SK-N-SH (cell line): Measurements from ENCODE around the gene SPTBN1.

Source experiments
- CTCF ChIP-seq: fragments of 200-600 bp; sonication (generic); IDR thresholded peaks from 2 replicates; pipeline ENCODE4 v1.6.1; 2017; ENCODE audit warnings: antibody characterized with exemption, mild to moderate bottlenecking, moderate library complexity
- EZH2phosphoT487 ChIP-seq: fragments of 200-600 bp; sonication (generic); IDR thresholded peaks from 2 replicates; pipeline ENCODE4 v1.6.1; 2017; ENCODE audit warnings: low read depth, mixed run types, mild to moderate bottlenecking, antibody characterized with exemption, moderate library complexity, borderline replicate concordance
- FOSL2 ChIP-seq: IDR thresholded peaks from 2 replicates; pipeline ENCODE4 v1.4.0; 2012; ENCODE audit warnings: low read depth, mild to moderate bottlenecking, moderate library complexity, borderline replicate concordance
- MXI1 ChIP-seq: IDR thresholded peaks from 2 replicates; pipeline ENCODE4 v1.6.1; 2012; ENCODE audit warnings: mild to moderate bottlenecking, low read depth, low read length, improper control_type of control experiment
- POLR2AphosphoS5 ChIP-seq: IDR thresholded peaks from 2 replicates; pipeline ENCODE4 v1.6.1; 2012; ENCODE audit warnings: low read depth, low read length
- RCOR1 ChIP-seq: fragments of 150-350 bp; IDR thresholded peaks from 2 replicates; pipeline ENCODE4 v1.6.1; 2017; ENCODE audit warnings: antibody characterized with exemption, low read length
- RXRA ChIP-seq: IDR thresholded peaks from 2 replicates; pipeline ENCODE4 v1.4.0; 2012; ENCODE audit warnings: low read depth, mild to moderate bottlenecking, borderline replicate concordance
- SIN3A ChIP-seq: IDR thresholded peaks from 2 replicates; pipeline ENCODE4 v1.6.1; 2012; ENCODE audit warnings: low read depth, mild to moderate bottlenecking, low read length, moderate library complexity, borderline replicate concordance
- TAF1 ChIP-seq: IDR thresholded peaks from 2 replicates; pipeline ENCODE4 v1.6.1; 2012; ENCODE audit warnings: low read depth, mild to moderate bottlenecking, low read length, moderate library complexity, borderline replicate concordance
- YY1 ChIP-seq: IDR thresholded peaks from 2 replicates; pipeline ENCODE4 v1.4.0; 2012; ENCODE audit warnings: low read depth, mild to moderate bottlenecking
- TF ChIP-seq, protein P1 (sequence below): fragments of 150-350 bp; IDR thresholded peaks from 2 replicates; pipeline ENCODE4 v1.6.1; 2017; ENCODE audit warnings: antibody characterized with exemption, low read length, low read depth, borderline replicate concordance
- TF ChIP-seq, protein P2 (sequence below): IDR thresholded peaks from 2 replicates; pipeline ENCODE4 v1.6.1; 2012; ENCODE audit warnings: mild to moderate bottlenecking, low read depth, low read length, moderate library complexity

DNA sequence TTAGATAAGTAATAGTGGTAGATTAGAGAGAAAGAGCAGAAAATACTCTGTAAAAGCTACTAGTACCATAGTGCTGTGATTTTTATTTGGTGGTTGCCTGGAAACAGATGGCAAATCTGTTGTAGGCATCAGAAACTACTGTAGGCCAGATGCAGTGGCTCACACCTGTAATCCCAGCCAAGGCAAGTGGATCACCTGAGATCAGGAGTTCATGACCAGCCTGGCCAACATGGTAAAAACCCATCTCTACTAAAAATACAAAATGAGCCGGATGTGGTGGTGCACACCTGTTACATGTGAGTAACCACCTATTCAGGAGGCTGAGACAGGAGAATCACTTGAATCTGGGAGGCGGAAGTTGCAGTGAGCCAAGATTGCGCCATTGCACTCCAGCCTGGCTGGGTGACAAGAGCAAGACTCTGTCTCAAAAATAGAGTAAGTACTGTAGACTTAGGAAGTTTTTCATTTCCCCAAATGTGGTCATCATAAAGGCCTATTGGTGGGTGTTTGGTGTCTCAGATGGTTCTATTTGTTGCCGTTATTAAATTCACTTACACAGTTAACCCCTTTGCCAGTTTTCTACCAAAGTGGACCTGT is 79.6 kb downstream of the SPTBN1 start:
- TF ChIP-seq CTCF: no peak
- TF ChIP-seq RXRA: no peak
- no peak for TF ChIP-seq POLR2AphosphoS5
- no peak for TF ChIP-seq MXI1
- TF ChIP-seq FOSL2: no peak
- no peak for TF ChIP-seq RCOR1
- TF ChIP-seq, protein P1, sequence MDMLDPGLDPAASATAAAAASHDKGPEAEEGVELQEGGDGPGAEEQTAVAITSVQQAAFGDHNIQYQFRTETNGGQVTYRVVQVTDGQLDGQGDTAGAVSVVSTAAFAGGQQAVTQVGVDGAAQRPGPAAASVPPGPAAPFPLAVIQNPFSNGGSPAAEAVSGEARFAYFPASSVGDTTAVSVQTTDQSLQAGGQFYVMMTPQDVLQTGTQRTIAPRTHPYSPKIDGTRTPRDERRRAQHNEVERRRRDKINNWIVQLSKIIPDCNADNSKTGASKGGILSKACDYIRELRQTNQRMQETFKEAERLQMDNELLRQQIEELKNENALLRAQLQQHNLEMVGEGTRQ: no peak
- TF ChIP-seq, protein P2, sequence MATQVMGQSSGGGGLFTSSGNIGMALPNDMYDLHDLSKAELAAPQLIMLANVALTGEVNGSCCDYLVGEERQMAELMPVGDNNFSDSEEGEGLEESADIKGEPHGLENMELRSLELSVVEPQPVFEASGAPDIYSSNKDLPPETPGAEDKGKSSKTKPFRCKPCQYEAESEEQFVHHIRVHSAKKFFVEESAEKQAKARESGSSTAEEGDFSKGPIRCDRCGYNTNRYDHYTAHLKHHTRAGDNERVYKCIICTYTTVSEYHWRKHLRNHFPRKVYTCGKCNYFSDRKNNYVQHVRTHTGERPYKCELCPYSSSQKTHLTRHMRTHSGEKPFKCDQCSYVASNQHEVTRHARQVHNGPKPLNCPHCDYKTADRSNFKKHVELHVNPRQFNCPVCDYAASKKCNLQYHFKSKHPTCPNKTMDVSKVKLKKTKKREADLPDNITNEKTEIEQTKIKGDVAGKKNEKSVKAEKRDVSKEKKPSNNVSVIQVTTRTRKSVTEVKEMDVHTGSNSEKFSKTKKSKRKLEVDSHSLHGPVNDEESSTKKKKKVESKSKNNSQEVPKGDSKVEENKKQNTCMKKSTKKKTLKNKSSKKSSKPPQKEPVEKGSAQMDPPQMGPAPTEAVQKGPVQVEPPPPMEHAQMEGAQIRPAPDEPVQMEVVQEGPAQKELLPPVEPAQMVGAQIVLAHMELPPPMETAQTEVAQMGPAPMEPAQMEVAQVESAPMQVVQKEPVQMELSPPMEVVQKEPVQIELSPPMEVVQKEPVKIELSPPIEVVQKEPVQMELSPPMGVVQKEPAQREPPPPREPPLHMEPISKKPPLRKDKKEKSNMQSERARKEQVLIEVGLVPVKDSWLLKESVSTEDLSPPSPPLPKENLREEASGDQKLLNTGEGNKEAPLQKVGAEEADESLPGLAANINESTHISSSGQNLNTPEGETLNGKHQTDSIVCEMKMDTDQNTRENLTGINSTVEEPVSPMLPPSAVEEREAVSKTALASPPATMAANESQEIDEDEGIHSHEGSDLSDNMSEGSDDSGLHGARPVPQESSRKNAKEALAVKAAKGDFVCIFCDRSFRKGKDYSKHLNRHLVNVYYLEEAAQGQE: no peak
- TF ChIP-seq SIN3A: no peak
- TF ChIP-seq YY1: no peak
- TF ChIP-seq TAF1: no peak
- no peak for TF ChIP-seq EZH2phosphoT487
